K562 (cell line): ENCODE results near the gene C2CD2. TPM values are rescaled to one million over a fixed set of nuclear protein-coding genes. Genes with fewer than 3 reads are reported as not detected.
A peak's percentile ranks its signal among the peaks of the same experiment; 100 is the strongest.

Experiments
- ATAC-seq: fragments of 200-7000 bp; cut with Tn5 transposase; 3 replicates; pipeline ENCODE4 v1.9.1; 2020; ENCODE audit warnings: moderate library complexity
- BruUV-seq: library from RNA; stranded (reverse); fragments of 400-500 nt; replicated peaks from 2 replicates; lab custom pipeline; 2021; lab: Mats Ljungman, UMichigan
- CTCF ChIA-PET: fragments of 300-600 bp; formaldehyde crosslinking; extraction: SDS; loops from one replicate; lab custom pipeline; 2021; ENCODE audit warnings: low intra/inter-chr PET ratio; lab: Yijun Ruan, JAX
- POLR2A ChIA-PET: fragments of 300-600, 350-650 bp; sonication (Branson Sonifier 250); formaldehyde crosslinking; extraction: SDS; loops from one replicate; lab custom pipeline; 2021; ENCODE audit warnings: antibody characterized with exemption, inconsistent platforms; lab: Yijun Ruan, JAX
- DNase-seq, 4 experiments: peaks; one replicate each; pipeline versions ENCODE4 v3.0.0 to v3.0.0-alpha.2; 2011 to 2018; ENCODE audit warnings: low spot score in 3 of 4, mixed read lengths in 3 of 4; ENCODE audit errors: extremely low read depth in 1 of 4
- FAIRE-seq: peaks from 2 replicates; lab custom pipeline; 2011; peaks lifted over from hg19 to GRCh38; lab: Jason Lieb, UNC
- H2AFZ ChIP-seq: 2 replicates; pipeline ENCODE4 v1.6.0; 2011; ENCODE audit warnings: low read depth, low read length, control low read depth, inconsistent platforms
- H3K27ac ChIP-seq: fragments of 200-600 bp; 3 replicates; pipeline ENCODE4 v1.8.0; 2011; ENCODE audit warnings: low read depth, mild to moderate bottlenecking, control low read depth, inconsistent platforms, low read length, moderate library complexity, mixed read lengths; ENCODE audit errors: extremely low read depth
- H3K27me3 ChIP-seq, 2 experiments: fragments of 300-600 bp in 1 of 2; 2 replicates in 1 of 2; 3 replicates in 1 of 2; pipeline versions ENCODE4 v1.6.0 to v1.8.0; 2011; ENCODE audit warnings: inconsistent platforms in 2 of 2, low read length in 2 of 2, mild to moderate bottlenecking in 1 of 2, mixed read lengths in 1 of 2, moderate library complexity in 1 of 2; ENCODE audit not compliant: control insufficient read depth in 2 of 2, insufficient read depth in 2 of 2
- H3K36me3 ChIP-seq: fragments of 300-600 bp; 3 replicates; pipeline ENCODE4 v1.8.0; 2011; ENCODE audit warnings: mild to moderate bottlenecking, low read length, inconsistent platforms; ENCODE audit not compliant: control insufficient read depth, insufficient read depth
- H3K4me1 ChIP-seq, 2 experiments: fragments of 200-600 bp in 1 of 2; replicated peaks in 1 of 2; 2 replicates in 1 of 2; 3 replicates in 1 of 2; pipeline versions ENCODE4 v1.5.1 to v1.8.0; 2011; ENCODE audit warnings: inconsistent platforms in 2 of 2, low read length in 2 of 2, mild to moderate bottlenecking in 1 of 2, mixed read lengths in 1 of 2, moderate library complexity in 1 of 2; ENCODE audit not compliant: control insufficient read depth in 2 of 2, insufficient read depth in 2 of 2
- H3K4me2 ChIP-seq: 2 replicates; pipeline ENCODE4 v1.6.1; 2011; ENCODE audit warnings: low read length, control low read depth, inconsistent platforms, mixed read lengths; ENCODE audit not compliant: insufficient read depth
- H3K4me3 ChIP-seq: fragments of 200-600 bp; sonication (generic), shearing (Covaris generic); 2 replicates; pipeline ENCODE4 v1.5.1; 2016; ENCODE audit warnings: control low read depth, inconsistent platforms
- H3K79me2 ChIP-seq: fragments of 200-600 bp; 3 replicates; pipeline ENCODE4 v1.8.0; 2011; ENCODE audit warnings: low read length, inconsistent platforms; ENCODE audit not compliant: control insufficient read depth, insufficient read depth
- H3K9ac ChIP-seq, 2 experiments: 2 replicates each; pipeline versions ENCODE4 v1.6.0 to v1.6.1; 2011; ENCODE audit warnings: low read depth in 2 of 2, low read length in 2 of 2, control low read depth in 1 of 2, inconsistent platforms in 1 of 2, mild to moderate bottlenecking in 1 of 2, mixed read lengths in 1 of 2; ENCODE audit not compliant: insufficient read depth in 1 of 2
- H3K9me1 ChIP-seq: one replicate; pipeline ENCODE4 v1.6.0; 2011; ENCODE audit warnings: inconsistent platforms, mild to moderate bottlenecking, low read length, moderate library complexity; ENCODE audit not compliant: control insufficient read depth, insufficient read depth
- H3K9me3 ChIP-seq: replicated peaks from 2 replicates; pipeline ENCODE4 v1.5.1; 2011; ENCODE audit warnings: low read depth, low read length, inconsistent platforms; ENCODE audit not compliant: control insufficient read depth, insufficient read depth
- H4K20me1 ChIP-seq: replicated peaks from 2 replicates; pipeline ENCODE4 v1.6.1; 2011; ENCODE audit warnings: low read length, inconsistent platforms, mixed read lengths; ENCODE audit not compliant: control insufficient read depth, insufficient read depth
- E2F6 ChIP-seq, 2 experiments: IDR thresholded peaks; 2 replicates each; pipeline ENCODE4 v1.6.1; 2011; ENCODE audit warnings: borderline replicate concordance in 1 of 2, control low read depth in 1 of 2, low read depth in 1 of 2, low read length in 1 of 2, mild to moderate bottlenecking in 1 of 2, mixed read lengths in 1 of 2, moderate library complexity in 1 of 2; ENCODE audit not compliant: insufficient read depth in 1 of 2, insufficient read length in 1 of 2, poor library complexity in 1 of 2, severe bottlenecking in 1 of 2; ENCODE audit errors: extremely low read depth in 1 of 2
- IRF1 ChIP-seq: sonication (generic); formaldehyde crosslinking; IDR thresholded peaks from 2 replicates; pipeline ENCODE4 v1.8.0; 2022; ENCODE audit warnings: missing genetic modification reagents, mild to moderate bottlenecking, borderline replicate concordance
- NCOR1 ChIP-seq: fragments of 450-650 bp; IDR thresholded peaks from 2 replicates; pipeline ENCODE4 v1.6.1; 2016; ENCODE audit warnings: mild to moderate bottlenecking, moderate library complexity
- NFE2L1 ChIP-seq: fragments of 450-650 bp; IDR thresholded peaks from 2 replicates; pipeline ENCODE4 v1.6.1; 2016; ENCODE audit warnings: missing genetic modification characterization, low read depth, mild to moderate bottlenecking, missing compliant biosample characterization, moderate library complexity, borderline replicate concordance
- NR2C2 ChIP-seq, 2 experiments: fragments of 200-800 bp in 1 of 2; sonication (Bioruptor generic) in 1 of 2; sonication (generic) in 1 of 2; formaldehyde crosslinking in 1 of 2; IDR thresholded peaks; 2 replicates each; pipeline versions ENCODE4 v1.6.1 to v1.8.0; 2016 to 2022; ENCODE audit warnings: mild to moderate bottlenecking in 1 of 2, missing compliant biosample characterization in 1 of 2, missing genetic modification characterization in 1 of 2, missing genetic modification reagents in 1 of 2
- NR4A1 ChIP-seq, 2 experiments: fragments of 250-450 bp in 1 of 2; fragments of 450-650 bp in 1 of 2; sonication (Bioruptor Pico) in 1 of 2; IDR thresholded peaks; 2 replicates each; pipeline versions ENCODE4 v1.4.0 to v1.6.1; 2016 to 2020; ENCODE audit warnings: mild to moderate bottlenecking in 2 of 2, missing compliant biosample characterization in 1 of 2, missing genetic modification characterization in 1 of 2, moderate library complexity in 1 of 2
- RAD51 ChIP-seq: fragments of 450-650 bp; IDR thresholded peaks from 2 replicates; pipeline ENCODE4 v1.7.1; 2016; ENCODE audit warnings: low read depth, mild to moderate bottlenecking, borderline replicate concordance
- RFX1 ChIP-seq: fragments of 450-650 bp; IDR thresholded peaks from 2 replicates; pipeline ENCODE4 v1.6.1; 2016; ENCODE audit warnings: mild to moderate bottlenecking, moderate library complexity
- SAFB2 ChIP-seq: fragments of 200-400 bp; formaldehyde crosslinking; IDR thresholded peaks from 2 replicates; pipeline ENCODE4 v1.6.1; 2018; ENCODE audit warnings: borderline replicate concordance, low read length, low read depth, moderate library complexity; ENCODE audit not compliant: severe bottlenecking
- TEAD1 ChIP-seq, 2 experiments: fragments of 450-650 bp in 1 of 2; sonication (generic) in 1 of 2; formaldehyde crosslinking; IDR thresholded peaks; 2 replicates each; pipeline versions ENCODE4 v1.4.0 to v1.8.0; 2020 to 2022; ENCODE audit warnings: mild to moderate bottlenecking in 2 of 2, missing genetic modification reagents in 1 of 2
- UBTF ChIP-seq, 2 experiments: IDR thresholded peaks; 2 replicates each; pipeline ENCODE4 v1.6.1; 2012; ENCODE audit warnings: improper control_type of control experiment in 2 of 2, low read depth in 2 of 2, low read length in 2 of 2, borderline replicate concordance in 1 of 2
- ZFX ChIP-seq: sonication (generic); formaldehyde crosslinking; IDR thresholded peaks from 2 replicates; pipeline ENCODE4 v1.8.0; 2022; ENCODE audit warnings: mild to moderate bottlenecking, missing genetic modification reagents, moderate library complexity
- ZNF239 ChIP-seq: fragments of 250-450 bp; sonication (Bioruptor Pico); IDR thresholded peaks from 2 replicates; pipeline ENCODE4 v1.4.0; 2020; ENCODE audit warnings: mild to moderate bottlenecking
- ZNF586 ChIP-seq: fragments of 450-650 bp; formaldehyde crosslinking; conservative IDR thresholded peaks from 2 replicates; pipeline ENCODE4 v1.4.0; 2020; ENCODE audit warnings: mild to moderate bottlenecking, moderate library complexity
- WGBS: fragments of 100-300 bp; shearing (Covaris generic); methylation state at CpG from one replicate; pipeline ENCODE4 v1.1.6; 2016; ENCODE audit warnings: low coverage, mixed read lengths; ENCODE audit not compliant: insufficient coverage; ENCODE audit errors: missing lambda C conversion rate; 5-methylcytosine and 5-hydroxymethylcytosine counted together
- in situ Hi-C: fragments of 300-500 bp; cut with MboI; formaldehyde crosslinking; loops from 4 replicates; pipeline ENCODE4 v1.15.0; 2018; ENCODE audit warnings: inconsistent platforms, mixed read lengths
- intact Hi-C: fragments of 100-400 bp; cut with micrococcal nuclease; formaldehyde crosslinking; loops from 2 replicates; pipeline ENCODE4 v1.14.2; 2022
- polyA plus RNA-seq, 8 experiments: library from polyadenylated mRNA; depleted of rRNA in 4 of 8; stranded (reverse) in 5 of 8; unstranded in 3 of 8; fragments of >200 nt; fragmentation: Nextera tagmentation in 2 of 8; fragmentation: Illumina TruSeq in 1 of 8; extraction: Ambion mirVana in 2 of 8; extraction: Trizol in 1 of 8; gene quantifications; 2 replicates each; pipeline versions ENCODE4 v1.2.1 to v1.2.3, GENCODE V29; 2011 to 2014; ENCODE audit warnings: inconsistent platforms in 1 of 8, missing spikeins in 1 of 8
- total RNA-seq, 7 experiments: library from RNA; depleted of rRNA in 6 of 7; stranded (reverse); fragments of >200 nt in 6 of 7; fragmentation: Illumina TruSeq in 2 of 7; extraction: Trizol in 2 of 7; gene quantifications; 2 replicates each; pipeline versions ENCODE4 v1.2.1 to v1.2.3, GENCODE V29; 2011 to 2021; ENCODE audit warnings: low replicate concordance in 1 of 7

The C2CD2 gene
- total and polyA plus RNA-seq, 9 of the 15 experiments (the other 6 are each of a cell fraction or from before 2014, with no cell fraction given), result 1.3 to 21.6 (median 12.1) TPM

- POLR2A ChIA-PET, result interaction anchor here (0.6 to 1.9 kb wide), 3 partner anchors 16 to 69 kb away, joined by 4 to 8 read pairs (median 4); no protein-coding TSS in a partner anchor
- TF ChIP-seq RAD51, result no peak
- no peak for TF ChIP-seq ZNF586 (CRISPR knock-in tag)
- TF ChIP-seq RFX1, result peak; percentile 16; the same call in 1 of the 2 replicates
- no peak for TF ChIP-seq NR2C2 (CRISPR knock-in tag; IDR thresholded peaks at IDR 0.05)
- TF ChIP-seq NR2C2 (tag; IDR thresholded peaks at IDR 0.05), result 0 out of 2 replicates have a peak, but pooled peaks have one; percentile 11
- TF ChIP-seq SAFB2, result no peak
- no peak for TF ChIP-seq ZNF239 (CRISPR knock-in tag)
- TF ChIP-seq ZFX (CRISPR knock-in tag), result 0 out of 2 replicates have a peak, but pooled peaks have one; percentile 41
- TF ChIP-seq TEAD1 (CRISPR knock-in tag; IDR thresholded peaks at IDR 0.05), result no peak
- peak; percentile 36 to 64 for TF ChIP-seq E2F6 (IDR thresholded peaks at IDR 0.05; ENCODE audit: borderline replicate concordance in 1 of 2, extremely low read depth in 1 of 2, insufficient read depth in 1 of 2, insufficient read length in 1 of 2, low read depth in 1 of 2, low read length in 1 of 2, poor library complexity in 1 of 2, severe bottlenecking in 1 of 2)
- TF ChIP-seq UBTF (IDR thresholded peaks at IDR 0.05; ENCODE audit: borderline replicate concordance in 1 of 2, low read depth in 2 of 2, low read length in 2 of 2), result no peak
- no peak for TF ChIP-seq IRF1 (CRISPR knock-in tag)
- TF ChIP-seq NCOR1, result no peak
- no peak for TF ChIP-seq NR4A1 (CRISPR knock-in tag; IDR thresholded peaks at IDR 0.05)
- no peak for TF ChIP-seq NR4A1 (tag; IDR thresholded peaks at IDR 0.05)
- no peak for TF ChIP-seq NFE2L1 (tag)
Observed at GRCh38 chr21:41895643-41896493, 58.0 kb downstream of the C2CD2 start.

More at GRCh38 chr21:41895643-41896493, 58.0 kb downstream of the C2CD2 start:
- BruUV-seq, result no TSS peak
- peak overlapping the region; percentile 54 for H3K27ac ChIP-seq
- H3K4me1 ChIP-seq, result peaks cover 19 to 24% of the 10 kb centered on the region in 2 experiments
- intact Hi-C loops, result no loop called here
- H3K9ac ChIP-seq, result peak overlapping the region in 1 of 2 experiments; percentile 80; a peak in 2 of 4 replicates
- H3K4me2 ChIP-seq, result peak overlapping the region; percentile 15; the same call in 1 of the 2 replicates
- DNase-seq, result peak; percentile 45 to 67 (median 54)
- H3K27me3 ChIP-seq, result no peaks in the 10 kb centered on the region
- CTCF ChIA-PET, result no interaction called here
- H4K20me1 ChIP-seq, result no peaks in the 10 kb centered on the region; the same call in 1 of the 2 replicates
- H3K36me3 ChIP-seq, result peaks cover 24% of the 10 kb centered on the region
- FAIRE-seq, result no peak
- no peak overlapping the region; the same call in 1 of the 2 replicates for H2AFZ ChIP-seq
- H3K9me3 ChIP-seq, result no peaks in the 10 kb centered on the region
- H3K79me2 ChIP-seq, result no peaks in the 10 kb centered on the region
- in situ Hi-C loops, result no loop called here
- 57% methylated on average over 22 of the region's 22 CpGs for WGBS
- H3K9me1 ChIP-seq, result no peaks in the 10 kb centered on the region
- H3K4me3 ChIP-seq, result no peak overlapping the region
- peak; percentile 70 for ATAC-seq
